ENCODE data around the gene CDCA5.

Gene CDCA5

DNA sequence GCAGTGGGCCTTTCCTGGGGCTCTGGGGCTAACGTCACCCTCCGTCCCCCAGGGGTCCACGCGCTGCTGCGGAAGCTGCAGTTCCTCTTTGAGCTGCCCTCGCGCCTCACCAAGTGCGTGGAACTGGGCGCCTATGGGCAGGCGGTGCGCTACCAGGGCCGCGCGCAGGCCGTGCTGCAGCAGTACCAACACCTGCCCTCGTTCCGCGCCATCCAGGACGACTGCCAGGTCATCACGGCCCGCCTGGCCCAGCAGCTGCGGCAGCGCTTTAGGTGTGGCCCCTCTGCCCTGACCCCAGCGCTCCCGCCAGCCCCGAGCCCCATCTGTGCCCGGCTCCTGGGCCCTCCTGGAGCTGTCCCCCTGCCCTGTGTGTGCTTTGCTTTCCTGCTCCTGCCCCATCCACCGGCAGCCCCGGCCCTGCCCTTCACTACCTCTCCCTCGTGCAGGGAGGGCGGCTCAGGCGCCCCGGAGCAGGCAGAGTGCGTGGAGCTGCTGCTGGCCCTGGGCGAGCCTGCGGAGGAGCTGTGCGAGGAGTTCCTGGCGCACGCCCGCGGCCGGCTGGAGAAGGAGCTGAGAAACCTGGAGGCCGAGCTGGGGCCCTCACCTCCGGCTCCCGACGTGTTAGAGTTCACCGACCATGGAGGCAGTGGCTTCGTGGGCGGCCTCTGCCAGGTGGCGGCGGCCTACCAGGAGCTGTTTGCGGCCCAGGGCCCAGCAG lies 24.1 kb upstream of the CDCA5 start:
- DNase-seq (ENCODE audit: low read depth in 2 of 2), result no peak

- DNase-seq (ENCODE audit: low read depth in 2 of 2), result no peak
Measured at GRCh38 chr11:65107078-65107477, 23.2 kb upstream of the CDCA5 start.

GRCh38 chr11:65104628-65105027 lies 20.8 kb upstream of the CDCA5 start:
- DNase-seq (ENCODE audit: low read depth in 2 of 2), result no peak

GRCh38 chr11:65103476-65103875 lies 19.6 kb upstream of the CDCA5 start:
- no peak for DNase-seq (ENCODE audit: low read depth in 2 of 2)

DNA sequence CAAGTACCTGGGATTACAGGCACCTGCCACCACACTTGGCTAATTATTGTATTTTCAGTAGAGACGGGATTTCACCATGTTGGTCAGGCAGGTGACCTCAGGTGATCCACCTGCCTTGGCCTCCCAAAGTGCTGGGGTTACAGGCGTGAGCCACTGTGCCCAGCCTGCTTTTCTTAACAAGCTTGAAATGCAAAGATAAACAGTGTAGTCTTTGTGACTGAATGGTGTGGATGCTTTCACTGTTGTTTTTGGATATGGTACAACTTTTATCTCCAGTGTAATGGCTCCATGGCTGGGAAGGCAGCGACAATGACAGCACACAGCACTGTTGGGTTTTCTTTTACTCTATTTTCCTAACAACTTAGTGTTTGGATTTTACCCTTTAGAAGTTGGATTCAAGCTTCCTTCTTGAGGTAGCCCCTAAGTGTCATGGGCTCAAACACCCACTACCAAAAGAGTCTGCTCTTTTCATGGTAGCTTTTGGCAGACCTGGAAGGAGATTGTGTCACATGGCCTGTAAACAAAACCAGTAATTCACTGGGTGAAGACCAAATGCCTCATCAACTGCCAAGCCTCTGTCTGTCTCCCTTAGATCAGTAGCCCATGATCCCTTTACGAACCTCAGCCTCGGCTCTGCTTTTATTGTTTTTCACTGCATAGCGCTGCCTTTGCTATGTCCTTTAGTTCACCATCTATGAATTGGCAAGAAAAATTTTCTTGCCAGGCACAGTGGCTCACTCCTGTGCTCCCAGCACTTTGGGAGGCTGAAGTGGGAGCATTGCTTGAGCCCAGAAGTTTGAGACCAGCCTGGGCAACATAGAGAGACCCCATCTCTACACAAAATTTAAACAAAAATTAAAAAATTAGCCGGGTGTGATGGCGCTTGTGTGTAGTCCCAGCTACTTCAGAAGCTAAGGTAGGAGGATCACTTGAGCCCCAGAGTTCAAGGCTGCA lies 18.6 kb upstream of the CDCA5 start:
- DNase-seq (ENCODE audit: low read depth in 2 of 2), result no peak

DNA sequence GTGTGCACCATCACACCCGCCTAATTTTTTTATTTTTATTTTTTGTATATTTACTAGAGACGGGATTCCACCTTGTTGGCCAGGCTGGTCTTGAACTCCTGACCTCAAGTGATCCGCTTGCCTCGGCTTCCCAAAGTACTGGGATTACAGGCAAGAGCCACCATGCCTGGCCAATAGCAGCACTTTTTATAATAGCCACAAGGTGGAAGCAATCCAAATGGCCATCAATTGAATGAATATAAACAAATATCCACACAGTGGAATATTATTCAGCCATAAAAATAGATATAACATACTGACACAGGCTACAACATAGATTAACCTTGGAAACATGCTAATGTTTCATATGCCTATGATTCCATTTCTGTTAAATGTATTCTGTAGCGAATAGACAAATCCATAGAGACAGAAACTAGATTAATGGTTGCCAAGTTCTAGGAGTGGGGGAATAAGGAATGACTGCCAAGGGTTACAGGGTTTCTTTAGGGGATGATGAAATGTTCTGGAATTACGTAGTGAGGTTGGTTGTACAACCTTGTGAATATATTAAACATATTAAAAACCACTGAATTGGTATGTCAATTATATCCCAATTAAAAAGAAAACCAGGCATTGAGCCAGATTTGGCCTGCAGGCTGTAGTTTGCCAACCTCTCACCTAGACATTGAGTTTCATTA lies 17.0 kb upstream of the CDCA5 start:
- no peak for DNase-seq (ENCODE audit: low read depth in 2 of 2)

DNA sequence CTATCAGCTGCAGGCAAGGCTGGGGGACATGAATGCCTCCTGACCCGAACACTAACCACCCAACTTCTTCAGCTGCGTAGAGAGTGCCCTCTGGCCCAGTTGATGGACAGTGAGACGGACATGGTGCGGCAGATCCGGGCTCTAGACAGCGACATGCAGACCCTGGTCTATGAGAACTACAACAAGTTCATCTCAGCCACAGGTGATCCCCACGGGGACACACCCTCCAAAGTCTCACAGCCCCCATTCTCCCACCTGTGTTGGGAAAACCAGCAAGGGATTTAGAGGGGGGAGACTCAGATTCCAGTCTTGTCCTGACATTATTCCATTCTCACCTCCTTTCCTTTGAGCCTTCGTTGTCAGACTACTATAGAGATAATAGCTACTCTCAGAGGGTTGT lies 13.1 kb upstream of the CDCA5 start:
- no peak for DNase-seq (ENCODE audit: low read depth in 2 of 2)

DNA sequence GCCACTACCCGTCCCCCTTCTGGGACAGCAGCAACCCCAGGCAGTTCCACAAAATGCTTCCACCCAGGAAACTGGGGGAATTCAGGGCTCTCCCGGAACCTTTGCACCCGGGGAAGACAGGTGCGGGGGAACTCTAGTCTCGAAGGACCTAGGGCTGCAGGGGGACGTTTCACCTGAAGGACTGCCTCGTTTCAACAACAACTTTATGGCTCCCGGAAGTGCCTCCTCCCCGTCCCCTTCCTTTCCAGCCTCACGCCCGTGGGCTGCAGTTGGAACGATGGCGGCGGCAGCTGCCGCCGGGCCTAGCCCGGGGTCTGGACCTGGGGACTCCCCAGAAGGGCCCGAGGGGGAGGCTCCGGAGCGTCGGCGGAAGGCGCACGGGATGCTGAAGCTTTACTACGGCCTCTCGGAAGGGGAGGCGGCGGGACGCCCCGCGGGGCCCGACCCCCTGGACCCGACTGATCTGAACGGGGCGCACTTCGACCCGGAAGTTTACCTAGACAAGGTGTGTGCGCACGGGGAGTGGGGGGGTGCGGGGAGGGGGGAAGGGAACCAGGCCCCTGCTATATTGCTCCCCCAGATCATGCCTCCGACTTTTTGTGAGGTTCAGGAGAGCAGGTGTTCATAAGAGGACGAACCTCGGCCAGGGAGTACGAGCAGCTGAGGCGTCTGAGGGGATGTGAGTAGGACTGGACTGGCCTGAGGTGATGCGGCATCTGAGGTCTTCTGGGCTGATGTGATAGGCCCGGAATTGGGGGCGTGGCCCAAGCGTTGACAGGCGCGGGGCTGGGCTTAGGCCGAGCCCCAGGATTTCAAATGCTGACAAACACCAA lies 12.3 kb upstream of the CDCA5 start, which contains the start of gene VPS51:
Gene VPS51, plus strand, starts transcription at position 241 of the 833 bp plus-strand sequence. Its CDS starts 37 bp downstream, at position 278.
- peak; percentile 71 to 75 for DNase-seq (ENCODE audit: low read depth in 2 of 2)

GRCh38 chr11:65095427-65095826 lies 11.6 kb upstream of the CDCA5 start:
- DNase-seq (ENCODE audit: low read depth in 2 of 2), result no peak

GRCh38 chr11:65090628-65091027 lies 6.8 kb upstream of the CDCA5 start:
- no peak for DNase-seq (ENCODE audit: low read depth in 2 of 2)

GRCh38 chr11:65089621-65090020 lies 5.8 kb upstream of the CDCA5 start:
- DNase-seq (ENCODE audit: low read depth in 2 of 2), result no peak

DNA sequence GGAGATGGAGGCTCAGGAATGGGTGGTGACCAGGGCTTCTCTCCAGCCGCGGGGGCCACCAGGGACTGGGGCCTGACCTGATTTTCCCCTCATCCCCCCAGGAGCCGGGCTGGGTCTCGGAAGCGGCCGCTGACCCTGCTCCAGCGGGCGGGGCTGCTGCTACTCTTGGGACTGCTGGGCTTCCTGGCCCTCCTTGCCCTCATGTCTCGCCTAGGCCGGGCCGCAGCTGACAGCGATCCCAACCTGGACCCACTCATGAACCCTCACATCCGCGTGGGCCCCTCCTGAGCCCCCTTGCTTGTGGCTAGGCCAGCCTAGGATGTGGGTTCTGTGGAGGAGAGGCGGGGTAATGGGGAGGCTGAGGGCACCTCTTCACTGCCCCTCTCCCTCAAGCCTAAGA lies 4.0 kb upstream of the CDCA5 start:
- DNase-seq (ENCODE audit: low read depth in 2 of 2), result no peak

DNA sequence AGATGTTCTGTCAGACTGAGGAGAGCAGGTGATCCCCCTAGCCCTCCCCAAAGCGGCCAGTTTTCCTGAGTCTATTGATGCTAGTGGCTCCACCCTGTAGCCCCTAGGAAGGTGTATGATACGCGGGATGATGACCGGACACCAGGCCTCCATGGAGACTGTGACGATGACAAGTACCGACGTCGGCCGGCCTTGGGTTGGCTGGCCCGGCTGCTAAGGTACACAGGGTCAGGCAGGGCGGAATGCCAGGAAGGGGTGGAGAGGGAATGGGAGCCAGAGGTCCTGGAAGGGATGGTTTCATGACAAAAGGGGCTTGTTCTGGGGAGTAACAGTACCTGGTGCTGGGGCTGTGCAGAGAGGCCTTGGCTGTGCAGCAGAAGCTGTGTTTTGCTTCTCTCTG lies 3.4 kb upstream of the CDCA5 start:
- no peak for DNase-seq (ENCODE audit: low read depth in 2 of 2)

GRCh38 chr11:65086809-65087208 lies 3.0 kb upstream of the CDCA5 start:
- no peak for DNase-seq (ENCODE audit: low read depth in 2 of 2)

- DNase-seq (ENCODE audit: low read depth in 2 of 2), result no peak
Measured at GRCh38 chr11:65085446-65085845, 1.6 kb upstream of the CDCA5 start.

DNA sequence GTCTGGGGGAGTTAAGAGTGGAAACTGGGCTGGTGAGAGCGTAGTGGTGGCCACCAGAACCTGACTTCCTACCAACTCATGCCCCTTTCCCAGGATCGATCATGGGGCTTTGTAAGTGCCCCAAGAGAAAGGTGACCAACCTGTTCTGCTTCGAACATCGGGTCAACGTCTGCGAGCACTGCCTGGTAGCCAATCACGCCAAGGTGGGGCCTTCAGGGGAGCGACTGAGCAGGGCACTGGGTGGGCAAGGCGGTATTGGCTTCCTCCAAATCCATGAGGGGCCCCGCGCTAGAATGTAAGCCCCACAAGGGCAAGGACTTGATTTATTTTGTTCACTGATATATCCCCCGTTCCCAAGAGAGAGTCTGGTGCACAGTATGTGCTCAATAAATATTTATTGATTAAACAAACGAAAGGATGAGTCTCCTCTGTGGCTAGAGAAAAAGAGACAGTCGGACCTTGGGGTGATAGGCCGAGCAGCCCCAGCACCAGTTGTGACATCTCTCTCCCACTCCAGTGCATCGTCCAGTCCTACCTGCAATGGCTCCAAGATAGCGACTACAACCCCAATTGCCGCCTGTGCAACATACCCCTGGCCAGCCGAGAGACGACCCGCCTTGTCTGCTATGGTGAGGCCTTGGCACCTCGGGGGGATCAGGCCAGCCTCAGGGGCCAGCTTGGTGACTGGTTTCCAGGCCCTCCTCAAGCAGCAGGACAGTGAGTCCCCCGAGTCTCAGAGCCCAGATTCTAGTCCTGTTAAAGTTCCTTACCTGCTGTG lies 947 bp upstream of the CDCA5 start:
- DNase-seq (ENCODE audit: low read depth in 2 of 2), result no peak

GRCh38 chr11:65083134-65083833 lies 556 bp downstream of the CDCA5 start:
- no peak for DNase-seq (ENCODE audit: low read depth in 2 of 2)

- no peak for DNase-seq (ENCODE audit: low read depth in 2 of 2)
Measured at GRCh38 chr11:65078786-65079342, 5.0 kb downstream of the CDCA5 start.

GRCh38 chr11:65078151-65078550 lies 5.7 kb downstream of the CDCA5 start:
- peak; percentile 40 to 42 for DNase-seq (ENCODE audit: low read depth in 2 of 2)

DNA sequence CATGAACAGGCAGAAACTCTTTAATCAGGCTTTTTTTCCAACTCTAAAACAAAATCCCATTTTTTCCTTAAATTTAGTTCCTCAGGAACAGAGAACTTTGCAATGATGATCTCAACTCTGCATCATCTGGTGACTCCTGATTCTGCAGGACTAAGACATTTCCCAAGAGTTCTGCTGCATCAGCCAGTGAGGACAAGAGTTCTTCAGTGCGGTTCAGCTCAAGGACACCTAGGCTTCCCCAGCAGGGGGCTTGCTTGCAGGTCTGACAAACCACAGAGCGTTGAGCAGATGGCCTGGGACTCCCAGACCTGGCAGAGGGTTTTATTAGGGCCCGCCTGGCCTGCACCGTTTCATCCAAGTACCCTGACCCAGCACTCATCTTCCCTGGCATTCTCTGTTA lies 6.4 kb downstream of the CDCA5 start:
- DNase-seq (ENCODE audit: low read depth in 2 of 2), result no peak

All from stimulated activated CD8-positive, alpha-beta memory T cell treated with anti-CD3 and anti-CD28 coated beads, Interleukin-15, amount 100 ng/mL, for 48 hours (primary cell).